ENCODE measurements around the gene ABCC5.
"Not testable (repeated sequence)": the region's sequence is repeated elsewhere in the genome, so short reads cannot be mapped to it uniquely, and the experiment has no call there.

The ABCC5 gene

DNA sequence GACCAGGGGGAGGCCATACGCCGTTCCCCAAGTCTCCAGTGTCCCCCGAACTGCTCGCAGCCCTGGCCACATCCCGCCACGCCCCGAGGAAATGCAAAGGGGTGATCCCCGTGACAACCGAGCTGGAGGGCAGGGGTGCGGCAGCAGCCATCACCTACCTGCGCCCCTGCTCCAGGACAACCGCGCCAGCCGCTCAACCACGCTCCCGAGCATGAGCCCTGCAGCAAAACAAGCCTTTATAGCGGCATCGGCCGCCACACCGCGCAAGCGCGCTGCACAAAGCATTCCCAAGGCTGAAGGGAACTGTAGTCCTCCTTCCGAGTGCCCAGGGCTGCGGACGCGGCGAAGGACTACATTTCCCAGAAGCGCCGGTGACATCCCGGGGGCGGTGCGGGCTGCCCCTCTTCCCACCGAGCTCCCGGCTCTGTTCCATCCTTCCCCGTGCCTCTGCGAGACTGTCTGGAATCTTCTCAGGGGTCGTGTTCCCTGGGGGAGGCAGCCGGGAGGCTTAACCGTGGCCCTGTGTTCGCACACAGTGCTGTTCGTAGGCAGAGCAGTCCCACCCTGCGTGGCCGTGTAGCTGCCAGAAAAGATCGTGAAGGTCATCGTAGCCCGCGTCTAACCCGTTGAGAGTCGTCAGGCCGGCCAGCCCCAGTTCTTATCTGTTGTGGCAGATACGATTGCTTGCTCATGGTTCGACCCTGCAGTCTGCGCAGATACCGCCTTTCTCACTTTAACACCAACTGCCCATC, at the start of gene ABCC5:
TSS of gene ABCC5 (minus strand) at position 213 of the 752 bp plus-strand sequence. CDS start 3,492 bp downstream, outside the sequence.
- peak; percentile 87 to 89 for DNase-seq

DNA sequence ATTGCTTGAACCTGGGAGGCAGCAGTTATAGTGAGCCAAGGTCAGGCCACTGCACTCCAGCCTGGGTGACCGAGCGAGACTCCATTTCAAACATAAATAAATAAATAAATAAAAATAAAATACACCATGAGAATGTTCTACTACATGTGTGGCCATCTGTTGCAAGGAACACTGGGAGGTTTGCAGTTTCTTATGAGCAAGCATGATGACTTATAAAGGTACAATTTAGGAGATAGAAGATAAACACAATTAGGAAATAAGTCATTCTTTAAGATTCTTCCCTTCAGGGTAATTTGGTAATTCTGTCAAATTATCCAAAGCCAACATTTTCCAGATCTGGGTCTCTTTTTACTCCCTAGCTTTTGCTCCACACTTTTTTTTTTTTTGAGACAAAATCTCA, 48.5 kb upstream of the ABCC5 start:
- DNase-seq: no peak

DNA sequence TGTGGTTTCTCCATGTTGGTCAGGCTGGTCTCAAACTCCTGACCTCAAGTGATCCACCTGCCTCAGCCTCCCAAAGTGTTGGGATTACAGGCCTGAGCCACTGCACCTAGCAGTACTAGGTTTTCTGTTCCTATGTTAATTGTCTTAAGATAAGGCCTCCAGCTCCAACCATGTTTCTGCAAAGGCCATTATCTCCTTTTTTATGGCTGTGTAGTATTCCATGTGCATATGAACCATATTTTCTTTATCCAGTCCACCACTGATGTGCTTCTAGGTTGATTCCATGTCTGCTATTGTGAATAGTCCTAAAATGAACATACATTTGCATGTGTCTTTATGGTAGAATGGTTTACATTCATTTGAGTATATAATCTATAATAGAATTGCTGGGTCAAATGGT, 45.0 kb upstream of the ABCC5 start:
- no peak for DNase-seq

DNA sequence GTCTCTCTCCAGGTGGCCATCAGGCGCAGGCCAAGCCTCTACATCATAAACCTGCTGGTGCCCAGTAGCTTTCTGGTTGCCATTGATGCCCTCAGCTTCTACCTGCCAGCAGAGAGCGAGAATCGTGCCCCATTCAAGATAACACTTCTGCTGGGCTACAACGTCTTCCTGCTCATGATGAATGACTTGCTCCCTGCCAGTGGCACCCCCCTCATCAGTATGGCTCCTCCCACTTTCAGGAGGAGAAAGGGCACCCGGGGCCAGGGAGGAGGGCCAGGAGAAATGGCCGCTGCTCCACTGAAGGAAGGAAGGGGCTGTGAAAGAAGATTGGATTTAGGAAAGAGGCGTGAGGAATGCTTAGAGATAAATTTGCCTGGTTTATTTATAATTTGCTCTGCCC, 41.7 kb upstream of the ABCC5 start:
- DNase-seq: no peak

DNA sequence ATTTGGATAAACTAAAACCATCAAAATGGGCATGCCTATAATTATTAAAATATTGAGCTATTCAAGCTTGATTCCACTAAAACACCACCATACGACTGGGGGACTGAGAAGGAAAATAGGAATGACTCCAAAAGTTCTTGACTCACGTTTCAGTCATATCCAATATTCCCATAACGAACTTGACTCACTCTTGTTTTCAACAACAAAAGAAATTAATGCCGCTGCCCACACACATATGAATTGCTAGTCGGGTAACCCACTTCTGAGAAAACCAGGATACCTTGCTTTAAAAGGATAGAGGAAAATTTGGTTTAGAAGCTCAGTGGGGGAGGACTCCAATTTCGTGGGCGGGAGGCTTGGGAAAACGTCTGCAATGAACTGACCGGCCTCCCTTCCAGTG, 40.3 kb upstream of the ABCC5 start:
- no peak for DNase-seq

DNA sequence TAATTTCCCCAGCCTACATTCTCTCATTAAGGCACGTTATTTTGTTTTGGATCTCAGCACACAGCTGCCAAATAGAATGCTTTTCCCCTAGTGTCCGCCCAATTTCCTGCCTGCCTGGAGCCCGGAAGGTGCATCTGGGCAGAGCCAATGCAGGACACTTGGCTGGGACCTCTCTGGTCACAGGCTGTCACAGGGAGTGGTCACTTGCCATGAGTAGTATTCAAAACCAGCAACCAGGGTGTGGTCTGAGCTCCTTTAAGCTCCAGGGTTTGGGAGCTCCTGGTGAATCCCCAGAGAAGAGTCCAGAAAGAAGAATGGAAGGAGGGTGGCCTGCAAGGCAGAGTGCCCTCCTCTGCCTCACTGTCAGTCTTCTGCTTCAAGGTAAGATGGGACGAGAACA, 35.1 kb upstream of the ABCC5 start, which contains the start of gene HTR3C:
TSS of gene HTR3C (plus strand) at position 281 of the 400 bp plus-strand sequence. CDS start at position 315, 34 bp downstream.
- DNase-seq: no peak

DNA sequence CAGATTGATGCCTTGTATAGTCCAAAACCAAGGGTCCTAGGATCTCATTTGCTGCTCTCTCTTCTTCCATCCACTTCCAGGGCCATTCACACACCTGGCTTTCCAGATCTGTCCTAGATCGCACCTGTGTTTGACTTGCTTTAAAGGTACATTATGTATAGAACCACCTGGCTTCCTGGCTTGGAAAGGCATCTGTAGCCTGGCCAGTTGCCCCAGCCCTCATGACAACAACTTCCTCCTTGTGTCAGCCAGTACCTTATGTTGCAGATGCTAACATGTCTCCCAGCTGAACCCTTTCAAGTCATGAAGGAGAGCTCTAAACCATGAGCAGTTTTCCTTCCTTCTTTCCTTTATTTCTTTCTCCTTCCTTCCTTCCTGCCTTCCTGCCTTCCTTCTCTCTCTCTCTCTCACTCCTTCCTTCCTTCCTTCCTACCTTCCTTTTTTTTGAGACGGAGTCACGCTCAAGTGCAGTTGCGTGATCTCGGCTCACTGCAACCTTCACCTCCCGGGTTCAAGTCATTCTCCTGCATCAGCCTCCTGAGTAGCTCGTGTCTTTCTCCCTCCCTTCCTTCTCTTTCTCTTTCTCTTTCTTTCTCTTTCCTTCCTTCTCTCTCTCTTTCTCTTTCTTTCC, 32.6 kb upstream of the ABCC5 start:
- no peak for DNase-seq

DNA sequence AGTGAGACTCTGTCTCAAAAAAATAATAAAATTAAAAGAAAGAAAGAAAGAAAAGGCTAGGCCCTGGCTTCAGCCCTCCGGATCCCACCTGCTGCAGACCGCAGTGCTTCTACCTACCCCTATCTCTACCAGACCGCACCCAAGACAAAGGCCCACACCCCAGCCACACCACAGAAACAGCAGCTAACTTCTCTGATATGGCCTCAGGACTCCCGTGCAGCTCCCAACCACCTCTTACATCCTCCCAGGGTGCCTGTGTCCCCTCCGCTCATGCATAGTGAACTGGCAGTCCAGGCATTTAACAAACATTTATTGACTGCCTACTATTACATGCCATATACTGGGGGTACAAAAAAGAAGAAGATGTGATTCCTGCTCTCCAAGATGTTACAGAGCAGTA, 28.3 kb upstream of the ABCC5 start:
- DNase-seq: no peak

DNA sequence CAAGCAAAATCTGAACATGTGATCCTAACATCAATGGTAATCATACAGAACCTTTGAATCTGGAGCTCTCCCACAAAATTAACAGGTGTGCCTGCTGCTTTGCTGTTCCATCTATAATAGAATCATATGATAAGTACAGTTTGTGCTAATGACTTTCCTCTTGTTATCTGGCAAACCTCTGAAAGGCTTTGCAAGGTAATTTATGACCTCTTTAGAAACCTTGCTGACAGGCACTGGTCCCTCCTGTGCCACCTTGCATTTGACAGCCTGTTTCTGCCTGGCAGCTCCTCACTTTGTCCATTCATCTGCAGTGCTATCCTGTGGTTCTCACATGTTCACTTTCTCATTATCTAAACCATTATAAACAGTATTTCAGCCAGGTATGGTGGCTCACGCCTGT, 24.9 kb upstream of the ABCC5 start:
- no peak for DNase-seq

DNA sequence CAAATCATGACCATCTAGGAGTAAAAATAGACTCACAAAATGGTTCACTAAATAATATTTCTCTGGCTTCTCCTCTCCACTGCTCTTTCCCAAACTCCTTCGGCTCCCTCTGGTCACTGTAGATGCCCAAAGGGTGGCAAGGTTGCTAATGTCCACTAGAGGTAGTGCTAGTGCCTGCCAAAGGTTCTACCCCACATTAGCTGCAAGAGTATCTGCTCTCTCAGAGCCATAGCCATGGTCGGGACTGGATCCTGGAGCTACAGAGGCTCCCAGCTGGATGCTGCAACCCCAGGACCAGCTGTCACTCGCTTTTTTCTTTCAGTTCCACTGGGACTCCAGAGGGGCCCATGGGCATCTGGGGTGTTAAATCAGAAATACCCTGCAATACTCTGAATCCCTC, 22.3 kb upstream of the ABCC5 start:
- no peak for DNase-seq

DNA sequence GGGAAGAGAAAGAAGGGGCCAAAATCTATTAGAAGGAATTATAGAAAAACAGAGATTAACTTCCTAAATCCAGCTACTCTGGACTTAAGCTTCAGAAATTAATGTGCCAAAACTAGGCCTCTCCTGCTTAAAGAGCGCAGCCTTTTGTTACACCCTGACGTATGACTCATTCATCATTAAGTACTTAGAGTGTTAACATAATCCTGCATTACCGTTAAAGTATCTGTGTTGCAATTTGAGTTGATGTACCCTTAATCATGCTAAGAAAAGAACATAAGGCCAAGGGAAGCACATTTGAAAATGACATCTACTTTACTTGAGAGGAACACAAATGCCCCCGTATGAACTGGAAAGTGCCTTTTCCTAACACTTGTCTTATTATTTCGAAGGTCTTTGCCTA, 21.7 kb upstream of the ABCC5 start:
- no peak for DNase-seq

DNA sequence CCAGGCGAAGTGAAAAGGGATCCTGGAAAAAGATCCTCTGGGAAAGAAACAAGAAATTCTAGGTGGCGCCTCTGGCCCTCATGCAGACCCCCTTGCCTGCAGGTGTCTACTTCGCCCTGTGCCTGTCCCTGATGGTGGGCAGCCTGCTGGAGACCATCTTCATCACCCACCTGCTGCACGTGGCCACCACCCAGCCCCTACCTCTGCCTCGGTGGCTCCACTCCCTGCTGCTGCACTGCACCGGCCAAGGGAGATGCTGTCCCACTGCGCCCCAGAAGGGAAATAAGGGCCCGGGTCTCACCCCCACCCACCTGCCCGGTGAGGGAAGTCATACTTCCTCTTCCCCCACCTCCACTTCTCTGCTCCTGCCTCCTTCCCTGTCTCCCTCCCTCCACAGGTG, 20.6 kb upstream of the ABCC5 start:
- DNase-seq: not testable (repeated sequence)

DNA sequence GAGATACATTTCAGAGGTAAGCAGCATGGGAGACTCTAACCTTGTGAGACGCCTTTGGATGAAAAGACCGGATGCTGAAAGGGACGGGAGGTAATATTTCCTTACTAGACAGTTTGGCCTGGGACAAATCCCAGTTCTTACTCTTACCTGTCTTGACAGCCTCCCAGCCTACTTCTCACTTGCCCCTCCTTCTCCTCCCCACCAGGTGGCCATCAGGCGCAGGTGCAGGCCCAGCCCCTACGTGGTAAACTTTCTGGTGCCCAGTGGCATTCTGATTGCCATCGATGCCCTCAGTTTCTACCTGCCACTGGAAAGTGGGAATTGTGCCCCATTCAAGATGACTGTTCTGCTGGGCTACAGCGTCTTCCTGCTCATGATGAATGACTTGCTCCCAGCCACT, 20.1 kb upstream of the ABCC5 start:
- no peak for DNase-seq

DNA sequence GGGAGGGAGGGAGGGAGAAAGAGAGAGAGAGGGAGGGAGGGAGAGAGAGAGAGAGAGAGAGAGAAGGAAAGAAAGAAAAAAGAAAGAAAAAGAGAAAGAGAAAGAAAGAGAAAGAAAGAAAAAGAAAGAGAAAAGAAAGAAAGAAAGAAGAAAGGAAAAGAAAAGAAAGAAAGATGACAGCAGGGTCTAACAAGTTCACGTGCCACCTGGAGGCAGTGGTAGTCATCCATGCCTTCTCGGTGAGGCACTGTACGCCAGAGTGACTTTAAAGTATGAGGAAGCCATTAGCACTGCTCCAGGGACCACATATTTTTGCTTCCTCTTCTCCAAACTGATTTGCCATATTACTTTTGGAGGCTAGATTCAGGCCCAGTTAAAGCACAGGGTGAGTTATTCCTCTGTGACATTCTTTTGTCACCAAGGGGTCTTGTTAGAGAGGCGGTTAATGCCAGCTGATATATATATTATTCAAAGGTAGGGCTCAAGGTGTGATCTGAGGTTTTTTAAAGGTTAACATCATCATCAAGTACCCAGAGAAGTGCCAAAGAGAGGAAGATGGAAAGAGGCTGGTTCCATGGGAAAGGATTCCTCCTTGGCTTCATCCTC, 13.6 kb upstream of the ABCC5 start, which contains the start of gene HTR3D:
TSS of gene HTR3D (plus strand) at position 556 of the 606 bp plus-strand sequence. CDS start at position 556, 0 bp downstream.
- DNase-seq: no peak

DNA sequence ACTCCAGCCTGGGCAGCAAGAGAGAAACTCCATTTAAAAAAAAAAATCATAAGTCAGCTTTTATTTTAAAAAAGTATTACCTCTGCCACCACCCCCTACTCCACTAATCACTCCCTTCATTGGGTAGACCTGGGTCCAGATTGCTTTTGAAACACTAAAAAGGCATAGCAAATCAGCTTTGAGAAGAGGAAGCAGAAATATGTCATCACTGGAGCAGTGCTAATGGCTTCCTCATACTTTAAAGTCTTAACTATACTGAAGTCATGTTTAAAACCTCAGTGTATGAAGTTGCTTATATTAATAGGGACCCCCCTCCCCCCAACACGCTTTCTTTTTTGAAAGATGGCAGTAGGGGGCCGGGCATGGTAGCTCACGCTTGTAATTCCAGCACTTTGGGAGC, 12.9 kb upstream of the ABCC5 start:
- DNase-seq: no peak

DNA sequence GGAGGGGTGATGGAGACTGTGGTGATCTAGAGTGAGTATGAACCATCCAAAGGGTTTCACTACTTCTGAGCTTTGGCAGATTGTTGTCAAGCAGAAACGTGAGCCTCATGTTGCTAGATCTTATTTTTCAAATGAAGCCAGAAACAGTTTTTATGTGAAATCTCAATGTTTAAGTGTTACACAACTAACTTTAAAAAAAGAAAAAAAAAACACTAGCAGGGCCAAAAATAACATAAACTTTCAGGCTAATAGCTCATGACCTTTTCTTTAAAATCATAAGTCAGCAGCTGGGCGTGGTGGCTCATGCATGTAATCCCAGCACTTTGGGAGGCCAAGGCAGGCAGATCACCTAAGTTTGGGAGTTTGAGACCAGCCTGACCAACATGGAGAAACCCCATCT, 11.8 kb upstream of the ABCC5 start:
- no peak for DNase-seq

DNA sequence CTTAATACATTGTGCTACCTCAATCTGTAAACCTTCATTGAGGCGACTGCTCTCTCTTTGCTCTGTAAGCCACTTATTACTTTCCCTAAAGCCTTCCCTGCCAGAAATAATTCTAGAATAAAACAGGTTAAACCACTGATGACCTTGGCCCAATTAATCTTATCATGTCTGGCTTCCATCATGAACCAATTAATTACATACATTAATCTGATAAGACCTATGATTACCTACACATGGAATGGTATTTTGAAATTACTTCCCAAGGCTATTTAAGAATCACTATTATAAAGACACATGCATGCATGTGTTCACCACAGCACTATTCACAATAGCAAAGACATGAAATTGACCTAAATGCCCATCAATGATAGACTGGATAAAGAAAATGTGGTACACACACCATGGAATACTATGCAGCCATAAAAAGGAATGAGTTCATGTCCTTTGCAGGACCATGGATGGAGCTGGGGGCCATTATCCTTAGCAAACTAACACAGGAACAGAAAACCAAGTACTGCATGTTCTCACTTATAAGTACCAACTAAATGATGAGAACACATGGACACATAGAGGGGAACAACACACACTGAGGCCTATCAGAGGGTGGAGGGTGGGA, 10.7 kb upstream of the ABCC5 start:
- not testable (repeated sequence) for DNase-seq

DNA sequence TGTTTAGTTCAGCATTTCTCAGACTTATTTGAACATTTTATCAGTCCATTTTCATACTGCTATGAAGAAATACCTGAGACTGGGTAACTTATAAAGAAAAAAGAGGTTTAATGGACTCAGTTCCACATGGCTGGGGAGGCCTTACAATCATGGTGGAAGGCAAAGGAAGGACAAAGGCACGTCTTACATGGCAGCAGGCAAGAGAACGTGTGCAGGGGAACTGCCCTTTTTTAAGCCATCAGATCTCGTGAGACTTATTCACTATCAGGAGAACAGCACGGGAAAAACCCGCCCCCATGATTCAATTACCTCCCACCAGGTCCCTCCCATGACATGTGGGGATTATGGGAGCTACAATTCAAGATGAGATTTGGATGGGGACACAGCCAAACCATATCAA, 7.6 kb upstream of the ABCC5 start:
- not testable (repeated sequence) for DNase-seq

DNA sequence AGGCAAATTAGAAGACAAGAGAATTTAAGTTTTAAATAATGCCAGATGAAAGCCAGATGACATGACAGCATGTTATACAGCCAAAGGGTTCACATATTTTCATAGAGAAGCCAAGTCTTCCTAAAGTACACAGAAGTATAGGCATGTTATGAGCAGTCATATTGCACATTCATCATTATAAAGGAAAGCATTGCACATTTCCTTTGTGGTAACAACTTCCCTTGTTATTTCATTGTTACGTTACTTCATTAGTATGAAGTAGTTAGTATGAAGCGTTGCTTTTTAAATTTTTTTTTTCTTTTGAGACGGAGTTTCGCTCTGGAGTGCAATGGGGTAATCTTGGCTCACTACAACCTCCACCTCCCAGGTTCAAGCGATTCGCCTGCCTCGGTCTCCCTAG, 4.6 kb upstream of the ABCC5 start:
- no peak for DNase-seq

DNA sequence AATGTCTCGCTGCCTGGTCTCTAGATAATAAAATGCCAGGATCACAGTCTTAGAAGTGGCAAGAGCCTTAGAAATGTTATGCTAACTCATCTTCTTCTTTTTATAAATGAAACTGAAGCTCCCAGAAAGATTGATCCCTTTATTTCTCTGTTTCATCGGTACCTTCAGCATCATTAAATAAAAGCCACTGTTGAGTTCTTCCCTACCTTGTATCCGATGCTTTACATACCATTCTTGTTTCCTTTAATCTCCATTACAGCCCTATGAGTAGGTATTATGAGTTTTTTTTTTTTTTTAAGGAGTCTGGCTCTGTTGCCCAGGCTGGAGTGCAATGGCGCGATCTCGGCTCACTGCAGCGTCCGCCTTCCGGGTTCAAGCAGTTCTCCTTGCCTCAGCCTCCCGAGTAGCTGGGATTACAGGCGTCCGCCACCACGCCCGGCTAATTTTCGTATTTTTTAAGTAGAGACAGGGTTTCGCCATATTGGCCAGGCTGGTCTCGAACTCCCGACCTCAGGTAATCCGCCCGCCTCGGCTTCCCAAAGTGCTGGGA, 815 bp upstream of the ABCC5 start:
- no peak for DNase-seq

DNA sequence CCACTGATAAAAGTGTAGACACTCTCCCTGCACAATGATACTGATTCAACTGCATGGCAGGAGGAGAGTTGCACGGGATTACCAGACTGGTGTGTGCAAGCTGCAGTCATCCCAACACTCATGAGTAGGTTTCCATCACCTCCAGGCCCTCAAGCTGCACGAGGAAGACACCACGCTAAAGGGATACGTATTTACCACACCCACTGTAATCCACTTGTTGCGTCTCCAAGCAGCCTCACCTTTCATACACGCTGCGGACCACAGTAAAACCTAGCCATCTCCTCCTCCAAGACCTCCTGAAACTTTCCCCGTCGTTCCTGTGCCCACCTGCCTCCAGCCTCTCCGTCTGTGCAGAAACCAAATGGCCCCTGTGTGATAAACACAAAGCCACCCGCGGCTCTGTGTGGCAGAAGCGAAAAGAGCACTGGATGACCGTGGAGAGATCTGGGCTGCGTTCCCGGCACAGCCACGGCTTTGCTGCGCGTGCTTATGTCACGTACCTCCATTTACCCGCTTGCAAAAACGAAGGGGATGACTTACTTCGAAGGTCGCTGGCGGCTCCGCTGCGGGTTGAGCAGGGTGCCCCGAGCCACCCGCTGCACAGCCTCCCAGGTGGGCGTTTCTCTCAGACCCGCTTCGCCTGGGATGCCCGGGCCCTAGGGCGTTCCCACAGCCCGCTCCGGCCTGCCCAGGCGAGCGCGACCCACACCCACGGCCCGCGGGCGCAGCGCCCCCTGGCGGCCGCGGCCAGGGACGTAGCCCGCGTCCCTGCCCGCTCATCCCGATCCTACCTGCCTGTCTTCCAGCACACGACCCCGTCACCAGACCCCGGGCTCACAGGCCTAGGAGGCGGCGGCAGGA, 643 bp downstream of the ABCC5 start:
- DNase-seq: peak; percentile 50 to 55

DNA sequence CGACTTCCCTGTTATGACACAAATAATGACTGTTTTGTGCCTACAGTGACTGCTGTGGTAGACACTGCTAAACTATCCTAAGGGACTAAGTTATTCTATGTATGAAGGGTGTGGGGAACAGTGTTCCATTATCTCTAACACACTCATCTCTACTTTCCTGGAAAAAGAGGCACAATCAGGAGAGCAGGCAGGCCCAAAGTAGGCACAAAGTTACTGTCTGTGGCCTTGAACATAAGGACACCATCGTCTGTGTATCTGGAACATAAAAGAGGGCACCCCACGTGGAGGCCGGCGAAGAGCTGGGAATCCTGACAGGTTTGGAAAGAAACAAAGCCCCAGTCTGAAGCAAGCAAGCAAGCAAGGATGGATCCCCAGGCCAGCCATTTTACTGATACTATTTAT, 1.5 kb downstream of the ABCC5 start:
- no peak for DNase-seq

Measured in CD4-positive, alpha-beta T cell treated with Interleukin-4 for 1 hour (primary cell).